Loucy (cell line): ENCODE measurements around the gene CAMSAP3.

ENCODE experiments used
- CTCF ChIP-seq: fragments of 200-600 bp; sonication (generic); conservative IDR thresholded peaks from 2 replicates; pipeline ENCODE4 v1.5.1; 2014; ENCODE audit warnings: mild to moderate bottlenecking, antibody characterized with exemption, low read length
- EZH2phosphoT487 ChIP-seq: fragments of 200-600 bp; IDR thresholded peaks from 2 replicates; pipeline ENCODE4 v1.6.1; 2018; ENCODE audit warnings: antibody characterized with exemption, mild to moderate bottlenecking, moderate library complexity, borderline replicate concordance

- no peak for TF ChIP-seq CTCF
- no peak for TF ChIP-seq EZH2phosphoT487
These were observed 33.1 kb downstream of the CAMSAP3 start for GRCh38 chr19:7628589-7629311.
